Endothelial cell of umbilical vein (primary cell): Measurements from ENCODE around the gene MYO1B. TPM values are rescaled to one million over a fixed set of nuclear protein-coding genes. Genes with fewer than 3 reads are reported as not detected.

Experiments used
- BruUV-seq: library from RNA; stranded (reverse); fragments of 400-500 nt; replicated peaks from 2 replicates; lab custom pipeline; 2021; lab: Mats Ljungman, UMichigan
- CTCF ChIA-PET: fragments of 300-600, 350-600 bp; sonication (Branson Sonifier 250); formaldehyde crosslinking; loops from one replicate; lab custom pipeline; 2021; ENCODE audit warnings: antibody characterized with exemption, inconsistent platforms; lab: Charles Lee
- POLR2A ChIA-PET: fragments of 300-600, 350-600 bp; sonication (Branson Sonifier 250); formaldehyde crosslinking; loops from one replicate; lab custom pipeline; 2021; ENCODE audit warnings: antibody characterized with exemption, inconsistent platforms; lab: Charles Lee
- DNase-seq: peaks from one replicate; pipeline ENCODE4 v3.0.0-alpha.2; 2011; ENCODE audit warnings: low read depth, low spot score
- FAIRE-seq: peaks from 2 replicates; lab custom pipeline; 2011; peaks lifted over from hg19 to GRCh38; lab: Jason Lieb, UNC
- H2AFZ ChIP-seq: 2 replicates; pipeline ENCODE4 v1.6.0; 2012; ENCODE audit warnings: low read depth, low read length, control low read depth, inconsistent platforms
- H3K27ac ChIP-seq: 2 replicates; pipeline ENCODE4 v1.5.1; 2011; ENCODE audit warnings: low read depth, mild to moderate bottlenecking, control low read depth, low read length, moderate library complexity; ENCODE audit not compliant: insufficient read depth
- H3K27me3 ChIP-seq, 2 experiments: 2 replicates each; pipeline versions ENCODE4 v1.6.0 to v1.6.1; 2011; ENCODE audit warnings: low read length in 2 of 2, mixed read lengths in 1 of 2; ENCODE audit not compliant: control insufficient read depth in 2 of 2, insufficient read depth in 2 of 2
- H3K36me3 ChIP-seq, 2 experiments: 2 replicates in 1 of 2; 3 replicates in 1 of 2; pipeline ENCODE4 v1.5.1; 2011; ENCODE audit warnings: low read length in 2 of 2, mild to moderate bottlenecking in 1 of 2, moderate library complexity in 1 of 2; ENCODE audit not compliant: control insufficient read depth in 2 of 2, insufficient read depth in 2 of 2; ENCODE audit errors: extremely low read depth in 1 of 2
- H3K4me1 ChIP-seq: 3 replicates; pipeline ENCODE4 v1.5.1; 2011; ENCODE audit warnings: mild to moderate bottlenecking, low read length; ENCODE audit not compliant: control insufficient read depth, insufficient read depth; ENCODE audit errors: extremely low read depth
- H3K4me2 ChIP-seq: 2 replicates; pipeline ENCODE4 v1.6.1; 2011; ENCODE audit warnings: low read length, control low read depth, mixed read lengths; ENCODE audit not compliant: insufficient read depth
- H3K4me3 ChIP-seq, 3 experiments: fragments of 200-600 bp in 1 of 3; sonication (generic), shearing (Covaris generic) in 1 of 3; replicated peaks in 1 of 3; 2 replicates each; pipeline ENCODE4 v1.5.1; 2011 to 2016; ENCODE audit warnings: control low read depth in 3 of 3, low read length in 3 of 3, mild to moderate bottlenecking in 2 of 3, inconsistent platforms in 1 of 3, low read depth in 1 of 3, moderate library complexity in 1 of 3; ENCODE audit not compliant: insufficient read depth in 1 of 3
- H3K79me2 ChIP-seq: 2 replicates; pipeline ENCODE4 v1.6.0; 2012; ENCODE audit warnings: low read length, inconsistent platforms; ENCODE audit not compliant: control insufficient read depth, insufficient read depth
- H3K9ac ChIP-seq: replicated peaks from 2 replicates; pipeline ENCODE3; 2011; ENCODE audit warnings: low read length, control low read depth; ENCODE audit not compliant: insufficient read depth; ENCODE audit errors: extremely low read depth
- H3K9me1 ChIP-seq: replicated peaks from 3 replicates; pipeline ENCODE4 v1.6.0; 2011; ENCODE audit warnings: mild to moderate bottlenecking, low read length; ENCODE audit not compliant: control insufficient read depth, insufficient read depth; ENCODE audit errors: extremely low read depth
- H3K9me3 ChIP-seq: replicated peaks from 2 replicates; pipeline ENCODE4 v1.5.1; 2012; ENCODE audit warnings: low read length, inconsistent platforms; ENCODE audit not compliant: control insufficient read depth, insufficient read depth
- H4K20me1 ChIP-seq: replicated peaks from 2 replicates; pipeline ENCODE3; 2011; ENCODE audit warnings: mild to moderate bottlenecking, low read length; ENCODE audit not compliant: control insufficient read depth, insufficient read depth; ENCODE audit errors: extremely low read depth
- EZH2 ChIP-seq: IDR thresholded peaks from 2 replicates; pipeline ENCODE4 v1.6.1; 2012; ENCODE audit warnings: borderline replicate concordance, low read depth, mild to moderate bottlenecking, moderate library complexity, low read length, inconsistent platforms; ENCODE audit not compliant: severe bottlenecking
- FOS ChIP-seq: IDR thresholded peaks from 2 replicates; pipeline ENCODE4 v1.6.1; 2011; ENCODE audit warnings: mild to moderate bottlenecking, low read length, moderate library complexity, borderline replicate concordance; ENCODE audit not compliant: insufficient read depth
- GATA2 ChIP-seq: IDR thresholded peaks from 2 replicates; pipeline ENCODE4 v1.7.0; 2011; ENCODE audit warnings: low read depth, mild to moderate bottlenecking, moderate library complexity, mixed read lengths, low read length; ENCODE audit not compliant: insufficient read length, insufficient read depth
- JUN ChIP-seq: IDR thresholded peaks from 2 replicates; pipeline ENCODE4 v1.6.1; 2011; ENCODE audit warnings: borderline replicate concordance, low read depth; ENCODE audit not compliant: insufficient read length, insufficient read depth
- MYC ChIP-seq: IDR thresholded peaks from one replicate; pipeline ENCODE4 v1.6.1; 2011; ENCODE audit warnings: mild to moderate bottlenecking, low read depth, low read length
- POLR2A ChIP-seq: IDR thresholded peaks from 2 replicates; pipeline ENCODE4 v1.6.1; 2012; ENCODE audit warnings: low read depth, mild to moderate bottlenecking, control low read depth, low read length
- POLR2AphosphoS5 ChIP-seq: IDR thresholded peaks from 2 replicates; pipeline ENCODE4 v1.6.1; 2012; ENCODE audit warnings: low read depth, mild to moderate bottlenecking, control low read depth, low read length, moderate library complexity; ENCODE audit not compliant: insufficient read depth
- dilution Hi-C: fragments of 300-500 bp; cut with MboI; formaldehyde crosslinking; loops from one replicate; pipeline ENCODE4 v1.15.0; 2019; ENCODE audit warnings: low sequenced_read_pairs; ENCODE audit not compliant: extremely low pct_ligation_motif_present
- intact Hi-C: fragments of 100-400 bp; cut with micrococcal nuclease; formaldehyde crosslinking; loops from one replicate; pipeline ENCODE4 v1.10.0; 2022
- polyA plus RNA-seq, 4 experiments: library from polyadenylated mRNA; depleted of rRNA in 3 of 4; stranded (reverse) in 3 of 4; unstranded in 1 of 4; fragments of >200 nt; gene quantifications; 2 replicates each; pipeline versions ENCODE4 v1.2.1 to v1.2.3, GENCODE V29; 2011 to 2012; ENCODE audit warnings: missing spikeins in 1 of 4
- total RNA-seq: library from RNA; stranded (reverse); gene quantifications from 2 replicates; pipeline ENCODE4 v1.2.3, GENCODE V29; 2021
- TF ChIP-seq, protein P1 (sequence below): IDR thresholded peaks from 2 replicates; pipeline ENCODE4 v1.6.1; 2011; ENCODE audit not compliant: insufficient read depth, insufficient read length
- TF ChIP-seq, protein P2 (sequence below), 2 donors: IDR thresholded peaks; 1 replicate in 1 of 2; 2 replicates in 1 of 2; pipeline ENCODE4 v1.5.1; 2011; ENCODE audit warnings: low read length in 2 of 2, mild to moderate bottlenecking in 2 of 2, moderate library complexity in 2 of 2, control low read depth in 1 of 2, inconsistent platforms in 1 of 2, low read depth in 1 of 2; ENCODE audit not compliant: insufficient read depth in 1 of 2; ENCODE audit errors: extremely low read depth in 1 of 2

MYO1B gene
- total and polyA plus RNA-seq, 2 donors (not counting 3 experiments of a cell fraction or from before 2014, with no cell fraction given), result 8.7 to 51.1 TPM

DNA sequence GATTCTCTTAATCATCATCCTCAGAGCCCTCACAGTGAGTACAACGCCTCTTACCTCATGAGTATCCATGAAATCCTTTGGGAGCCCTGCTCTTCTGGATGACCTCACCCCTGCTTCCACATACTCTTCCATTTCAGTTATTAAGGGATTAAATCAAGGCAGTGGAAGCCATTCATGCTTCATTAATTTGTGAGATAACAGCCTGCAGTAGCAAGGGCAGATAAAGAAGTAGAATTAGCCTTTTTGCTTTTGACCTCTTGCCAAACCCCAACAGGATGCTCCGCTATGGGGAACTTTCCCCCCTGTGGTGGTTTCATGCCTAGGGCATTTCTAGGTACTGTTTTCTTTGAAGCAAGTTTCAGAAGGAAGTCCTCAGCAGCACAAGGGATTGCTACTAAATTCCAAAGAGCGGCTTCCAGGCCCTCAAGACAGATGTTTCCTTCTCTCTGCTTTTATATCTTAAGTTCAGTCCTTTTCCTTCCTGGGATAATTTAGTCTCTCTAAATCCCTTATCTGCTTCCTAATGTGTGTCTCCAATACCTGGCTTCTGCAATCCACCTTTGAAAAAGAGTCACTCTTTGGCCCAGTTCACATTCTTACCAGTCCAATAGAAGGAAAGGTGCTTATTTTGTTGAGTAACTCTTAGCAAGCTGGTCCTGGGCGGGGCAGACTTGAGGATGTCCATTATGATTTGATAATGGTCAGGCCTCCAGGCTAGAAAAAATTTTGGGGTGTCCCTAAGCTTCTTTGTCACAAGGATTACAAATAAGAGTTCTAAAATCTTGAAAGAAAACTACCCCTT, 76.9 kb downstream of the MYO1B start:
- no peak for TF ChIP-seq MYC
- TF ChIP-seq JUN, result peak; percentile 2
- no peak overlapping the region for H2AFZ ChIP-seq
- H3K9me3 ChIP-seq, result no peaks in the 10 kb centered on the region
- peaks cover 21% of the 10 kb centered on the region for H3K4me1 ChIP-seq
- no peaks in the 10 kb centered on the region for H3K36me3 ChIP-seq
- no peaks in the 10 kb centered on the region for H3K9me1 ChIP-seq
- peak; percentile 33 for DNase-seq
- H3K9ac ChIP-seq, result no peak overlapping the region
- FAIRE-seq, result peak; percentile 77
- peak overlapping the region; percentile 56 for H3K4me2 ChIP-seq
- no peaks in the 10 kb centered on the region for H3K79me2 ChIP-seq
- dilution Hi-C loops (no loop called here), intact Hi-C loops (loop anchor here (1.0 to 2.0 kb wide), 2 partner anchors 63 to 77 kb away; partner anchors contain the start of gene MYO1B)
- H4K20me1 ChIP-seq, result no peaks in the 10 kb centered on the region
- ChIA-PET CTCF (interaction anchor here (1.2 to 2.2 kb wide), 2 partner anchors 9 to 10 kb away, joined by 4 to 7 read pairs; no protein-coding TSS in a partner anchor), POLR2A (no interaction called here)
- peak overlapping the region; percentile 15 for H3K27ac ChIP-seq
- H3K4me3 ChIP-seq, result peak overlapping the region in 1 of 3 experiments; percentile 18
- BruUV-seq, result no TSS peak
- no peaks in the 10 kb centered on the region for H3K27me3 ChIP-seq

DNA sequence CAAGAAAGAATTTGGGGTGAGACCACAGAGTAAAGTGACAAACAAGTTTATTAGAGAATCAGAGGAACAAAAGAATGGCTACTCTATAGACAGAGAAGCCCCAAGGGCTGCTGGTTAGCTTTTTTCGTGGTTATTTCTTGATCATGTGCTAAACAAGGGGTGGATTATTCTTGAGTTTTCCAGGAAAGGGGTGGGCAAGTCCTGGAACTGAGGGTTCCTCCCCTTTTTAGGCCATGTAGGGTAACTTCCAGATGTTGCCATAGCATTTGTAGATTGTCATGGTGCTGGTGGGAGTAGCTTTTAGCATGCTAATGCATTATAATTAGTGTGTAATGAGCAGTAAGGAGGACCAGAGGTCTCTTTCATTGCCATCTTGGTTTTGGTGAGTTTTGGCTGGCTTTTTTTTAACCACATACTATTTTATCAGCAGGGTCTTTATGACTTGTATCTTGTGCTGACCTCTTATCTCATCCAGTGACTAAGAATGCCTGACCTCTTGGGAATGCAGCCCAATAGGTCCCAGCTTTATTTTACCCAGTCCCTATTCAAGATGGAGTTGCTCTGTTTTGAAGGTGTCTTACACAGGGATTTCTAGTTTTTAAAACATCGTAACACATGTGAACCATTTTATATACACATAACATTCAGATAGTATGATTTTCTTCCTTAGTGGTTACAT, 77.8 kb downstream of the MYO1B start:
- Histone ChIP-seq H3K9ac (no peak overlapping the region), H3K4me3 (no peak overlapping the region), H2AFZ (no peak overlapping the region), H3K27me3 (no peaks in the 10 kb centered on the region), H3K79me2 (no peaks in the 10 kb centered on the region), H3K9me3 (no peaks in the 10 kb centered on the region), H3K4me1 (peaks cover 21% of the 10 kb centered on the region), H3K4me2 (no peak overlapping the region), H3K36me3 (no peaks in the 10 kb centered on the region), H3K27ac (no peak overlapping the region), H3K9me1 (no peaks in the 10 kb centered on the region), H4K20me1 (no peaks in the 10 kb centered on the region)
- DNase-seq, result no peak
- TF ChIP-seq POLR2AphosphoS5 (no peak), MYC (no peak), POLR2A (no peak), EZH2 (no peak), JUN (no peak), GATA2 (no peak), FOS (no peak)
- TF ChIP-seq, protein P1, sequence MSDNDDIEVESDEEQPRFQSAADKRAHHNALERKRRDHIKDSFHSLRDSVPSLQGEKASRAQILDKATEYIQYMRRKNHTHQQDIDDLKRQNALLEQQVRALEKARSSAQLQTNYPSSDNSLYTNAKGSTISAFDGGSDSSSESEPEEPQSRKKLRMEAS, result no peak
- TF ChIP-seq, protein P2, sequence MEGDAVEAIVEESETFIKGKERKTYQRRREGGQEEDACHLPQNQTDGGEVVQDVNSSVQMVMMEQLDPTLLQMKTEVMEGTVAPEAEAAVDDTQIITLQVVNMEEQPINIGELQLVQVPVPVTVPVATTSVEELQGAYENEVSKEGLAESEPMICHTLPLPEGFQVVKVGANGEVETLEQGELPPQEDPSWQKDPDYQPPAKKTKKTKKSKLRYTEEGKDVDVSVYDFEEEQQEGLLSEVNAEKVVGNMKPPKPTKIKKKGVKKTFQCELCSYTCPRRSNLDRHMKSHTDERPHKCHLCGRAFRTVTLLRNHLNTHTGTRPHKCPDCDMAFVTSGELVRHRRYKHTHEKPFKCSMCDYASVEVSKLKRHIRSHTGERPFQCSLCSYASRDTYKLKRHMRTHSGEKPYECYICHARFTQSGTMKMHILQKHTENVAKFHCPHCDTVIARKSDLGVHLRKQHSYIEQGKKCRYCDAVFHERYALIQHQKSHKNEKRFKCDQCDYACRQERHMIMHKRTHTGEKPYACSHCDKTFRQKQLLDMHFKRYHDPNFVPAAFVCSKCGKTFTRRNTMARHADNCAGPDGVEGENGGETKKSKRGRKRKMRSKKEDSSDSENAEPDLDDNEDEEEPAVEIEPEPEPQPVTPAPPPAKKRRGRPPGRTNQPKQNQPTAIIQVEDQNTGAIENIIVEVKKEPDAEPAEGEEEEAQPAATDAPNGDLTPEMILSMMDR (IDR thresholded peaks at IDR 0.05; ENCODE audit: extremely low read depth in 1 of 2, insufficient read depth in 1 of 2, low read depth in 1 of 2, low read length in 2 of 2), result no peak
- intact Hi-C loops (loop anchor here (2.0 kb wide), 1 partner anchor 62 kb away; no protein-coding TSS in a partner anchor), dilution Hi-C loops (no loop called here)
- BruUV-seq, result no TSS peak
- ChIA-PET POLR2A (no interaction called here), CTCF (interaction anchor here (0.6 to 2.2 kb wide), 4 partner anchors 8 to 58 kb away, joined by 3 to 7 read pairs (median 4); no protein-coding TSS in a partner anchor)
- no peak for FAIRE-seq
